ENCODE data around the gene RASSF8. TPM values are rescaled to one million over a fixed set of nuclear protein-coding genes. Genes with fewer than 3 reads are reported as not detected.

Gene RASSF8
- polyA plus RNA-seq, 1 donor (not counting 4 experiments of a cell fraction or from before 2014, with no cell fraction given): 10.5 TPM

- dilution Hi-C loops (cut with MboI; ENCODE audit: extremely low pct_ligation_motif_present, low sequenced_read_pairs): no loop called here
- H3K27ac ChIP-seq (ENCODE audit: control insufficient read depth, insufficient read depth, low read length): no peak overlapping the region
- no peak for FAIRE-seq
These were observed 12.6 kb downstream of the RASSF8 start for GRCh38 chr12:25970916-25971653.

GRCh38 chr12:25971654-25972041 lies 13.2 kb downstream of the RASSF8 start:
- Histone ChIP-seq H3K9ac (ENCODE audit: control insufficient read depth, extremely low read depth, insufficient read depth, low read length) (no peak overlapping the region), H3K27ac (ENCODE audit: control insufficient read depth, insufficient read depth, low read length) (no peak overlapping the region), H3K9me3 (ENCODE audit: control insufficient read depth, low read depth, low read length) (no peaks in the 10 kb centered on the region), H3K79me2 (ENCODE audit: control insufficient read depth, insufficient read depth, low read length) (peaks cover 47% of the 10 kb centered on the region), H3K36me3 (ENCODE audit: control insufficient read depth in 2 of 2, extremely low read depth in 1 of 2, insufficient read depth in 2 of 2, low read length in 2 of 2) (no peaks in the 10 kb centered on the region), H3K9me1 (ENCODE audit: control insufficient read depth, extremely low read depth, insufficient read depth, low read length) (no peaks in the 10 kb centered on the region), H3K4me1 (ENCODE audit: control insufficient read depth, extremely low read depth, insufficient read depth, low read length) (no peaks in the 10 kb centered on the region), H3K4me3 (ENCODE audit: control insufficient read depth in 2 of 3, extremely low read depth in 1 of 3, insufficient read depth in 2 of 3, low read depth in 1 of 3, low read length in 3 of 3) (no peak overlapping the region), H2AFZ (ENCODE audit: control insufficient read depth, low read length) (no peak overlapping the region), H3K27me3 (ENCODE audit: control insufficient read depth, extremely low read depth, insufficient read depth, low read length) (no peaks in the 10 kb centered on the region), H4K20me1 (ENCODE audit: control insufficient read depth, extremely low read depth, insufficient read depth, low read length) (no peaks in the 10 kb centered on the region), H3K4me2 (ENCODE audit: control insufficient read depth, extremely low read depth, insufficient read depth, low read depth, low read length) (no peak overlapping the region)
- FAIRE-seq: no peak
- DNase-seq (ENCODE audit: low read depth, low spot score): no peak
- dilution Hi-C loops (cut with MboI; ENCODE audit: extremely low pct_ligation_motif_present, low sequenced_read_pairs): no loop called here
- TF ChIP-seq CTCF (optimal IDR thresholded peaks at IDR 0.05 in 1 of 3, IDR thresholded peaks at IDR 0.05 in 1 of 3, conservative IDR thresholded peaks at IDR 0.05 in 1 of 3; ENCODE audit: extremely low read depth in 1 of 3, insufficient read depth in 2 of 3, low read length in 3 of 3): peak in 1 of 3 experiments; percentile 4
- TF ChIP-seq EZH2 (IDR thresholded peaks at IDR 0.05; ENCODE audit: low read length): no peak

More at GRCh38 chr12:25970916-25971653, 12.6 kb downstream of the RASSF8 start:
- no peak overlapping the region for H3K9ac ChIP-seq (ENCODE audit: control insufficient read depth, extremely low read depth, insufficient read depth, low read length)
- H3K4me3 ChIP-seq (ENCODE audit: control insufficient read depth in 2 of 3, extremely low read depth in 1 of 3, insufficient read depth in 2 of 3, low read depth in 1 of 3, low read length in 3 of 3): no peak overlapping the region
- H3K36me3 ChIP-seq (ENCODE audit: control insufficient read depth in 2 of 2, extremely low read depth in 1 of 2, insufficient read depth in 2 of 2, low read length in 2 of 2): no peaks in the 10 kb centered on the region
- H3K79me2 ChIP-seq (ENCODE audit: control insufficient read depth, insufficient read depth, low read length): peaks cover 46% of the 10 kb centered on the region
- H3K9me3 ChIP-seq (ENCODE audit: control insufficient read depth, low read depth, low read length): no peaks in the 10 kb centered on the region
- H3K9me1 ChIP-seq (ENCODE audit: control insufficient read depth, extremely low read depth, insufficient read depth, low read length): no peaks in the 10 kb centered on the region
- DNase-seq (ENCODE audit: low read depth, low spot score): no peak
- no peak for TF ChIP-seq EZH2 (IDR thresholded peaks at IDR 0.05; ENCODE audit: low read length)
- TF ChIP-seq CTCF (optimal IDR thresholded peaks at IDR 0.05 in 1 of 3, IDR thresholded peaks at IDR 0.05 in 1 of 3, conservative IDR thresholded peaks at IDR 0.05 in 1 of 3; ENCODE audit: extremely low read depth in 1 of 3, insufficient read depth in 2 of 3, low read length in 3 of 3): peak in 2 of 3 experiments; percentile 3 to 9
- H3K4me1 ChIP-seq (ENCODE audit: control insufficient read depth, extremely low read depth, insufficient read depth, low read length): no peaks in the 10 kb centered on the region
- H3K4me2 ChIP-seq (ENCODE audit: control insufficient read depth, extremely low read depth, insufficient read depth, low read depth, low read length): no peak overlapping the region
- no peaks in the 10 kb centered on the region for H3K27me3 ChIP-seq (ENCODE audit: control insufficient read depth, extremely low read depth, insufficient read depth, low read length)
- no peak overlapping the region for H2AFZ ChIP-seq (ENCODE audit: control insufficient read depth, low read length)
- no peaks in the 10 kb centered on the region for H4K20me1 ChIP-seq (ENCODE audit: control insufficient read depth, extremely low read depth, insufficient read depth, low read length)

Measured in keratinocyte (primary cell).